ENCODE measurements around the gene DNM3.
"Not testable (repeated sequence)": the region's sequence is repeated elsewhere in the genome, so short reads cannot be mapped to it uniquely, and the experiment has no call there.

Gene DNM3

DNA sequence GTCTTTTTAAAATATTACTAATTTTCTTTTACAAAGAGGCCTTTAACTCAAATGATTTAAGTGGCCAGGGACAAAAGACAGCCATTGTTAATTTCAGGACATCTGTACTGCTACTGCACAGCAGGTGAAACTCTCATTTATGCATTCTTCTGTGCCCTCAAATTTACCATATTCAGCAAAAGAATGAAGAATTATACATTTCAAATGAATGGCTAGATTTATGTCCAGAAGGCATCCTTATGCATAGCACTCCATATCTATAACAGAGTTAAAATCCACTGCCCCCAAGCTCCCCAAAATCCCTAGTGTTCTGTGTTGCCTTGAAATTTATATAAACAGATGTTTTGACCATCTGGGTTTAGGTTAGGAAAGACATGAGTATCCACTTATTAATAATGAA lies 202.6 kb downstream of the DNM3 start:
- Mint-ChIP-seq H3K27ac (peak overlapping the region; percentile 62 to 76 (median 72)), H3K36me3 (ENCODE audit: low read depth) (peaks cover 4% of the 10 kb centered on the region), H3K4me3 (no peak overlapping the region), H3K9me3 (peaks cover 2% of the 10 kb centered on the region), H3K4me1 (peaks cover 37% of the 10 kb centered on the region), H3K27me3 (ENCODE audit: low read depth) (no peaks in the 10 kb centered on the region)
- no peak for TF ChIP-seq CTCF (IDR thresholded peaks at IDR 0.05; ENCODE audit: unreplicated experiment in 3 of 3)

GRCh38 chr1:172051898-172052297 lies 210.6 kb downstream of the DNM3 start:
- no peaks in the 10 kb centered on the region for H3K27me3 Mint-ChIP-seq (ENCODE audit: low read depth)
- peaks cover 19% of the 10 kb centered on the region for H3K4me1 Mint-ChIP-seq
- no peak overlapping the region for H3K27ac Mint-ChIP-seq
- H3K9me3 Mint-ChIP-seq, result peaks cover 3% of the 10 kb centered on the region
- H3K4me3 Mint-ChIP-seq, result no peak overlapping the region
- peaks cover 5% of the 10 kb centered on the region for H3K36me3 Mint-ChIP-seq (ENCODE audit: low read depth)
- no peak for TF ChIP-seq CTCF (IDR thresholded peaks at IDR 0.05; ENCODE audit: unreplicated experiment in 3 of 3)

- no peak for TF ChIP-seq CTCF (IDR thresholded peaks at IDR 0.05; ENCODE audit: unreplicated experiment in 3 of 3)
- H3K27me3 Mint-ChIP-seq (ENCODE audit: low read depth), result no peaks in the 10 kb centered on the region
- H3K4me3 Mint-ChIP-seq, result no peak overlapping the region
- peaks cover 3% of the 10 kb centered on the region for H3K9me3 Mint-ChIP-seq
- H3K36me3 Mint-ChIP-seq (ENCODE audit: low read depth), result peaks cover 5% of the 10 kb centered on the region
- peak overlapping the region in 2 of 3 experiments; percentile 28 to 59 for H3K27ac Mint-ChIP-seq
- H3K4me1 Mint-ChIP-seq, result peaks cover 19% of the 10 kb centered on the region
These were observed 212.9 kb downstream of the DNM3 start for GRCh38 chr1:172054172-172054571.

DNA sequence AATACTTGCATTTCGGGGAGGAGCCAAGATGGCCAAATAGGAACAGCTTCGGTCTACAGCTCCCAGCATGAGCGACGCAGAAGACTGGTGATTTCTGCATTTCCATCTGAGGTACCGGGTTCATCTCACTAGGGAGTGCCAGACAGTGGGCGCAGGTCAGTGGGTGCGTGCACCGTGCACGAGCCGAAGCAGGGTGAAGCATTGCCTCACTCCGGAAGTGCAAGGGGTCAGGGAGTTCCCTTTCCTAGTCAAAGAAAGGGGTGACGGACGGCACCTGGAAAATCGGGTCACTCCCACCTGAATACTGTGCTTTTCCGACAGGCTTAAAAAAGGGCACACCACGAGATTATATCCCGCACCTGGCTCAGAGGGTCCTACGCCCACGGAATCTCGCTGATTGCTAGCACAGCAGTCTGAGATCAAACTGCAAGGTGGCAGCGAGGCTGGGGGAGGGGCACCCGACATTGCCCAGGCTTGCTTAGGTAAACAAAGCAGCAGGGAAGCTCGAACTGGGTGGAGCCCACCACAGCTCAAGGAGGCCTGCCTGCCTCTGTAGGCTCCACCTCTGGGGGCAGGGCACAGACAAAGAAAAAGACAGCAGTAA lies 214.6 kb downstream of the DNM3 start:
- peaks cover 19% of the 10 kb centered on the region for H3K4me1 Mint-ChIP-seq
- not testable (repeated sequence) for H3K4me3 Mint-ChIP-seq; H3K9me3 Mint-ChIP-seq; H3K27ac Mint-ChIP-seq; H3K27me3 Mint-ChIP-seq (ENCODE audit: low read depth); H3K36me3 Mint-ChIP-seq (ENCODE audit: low read depth)

DNA sequence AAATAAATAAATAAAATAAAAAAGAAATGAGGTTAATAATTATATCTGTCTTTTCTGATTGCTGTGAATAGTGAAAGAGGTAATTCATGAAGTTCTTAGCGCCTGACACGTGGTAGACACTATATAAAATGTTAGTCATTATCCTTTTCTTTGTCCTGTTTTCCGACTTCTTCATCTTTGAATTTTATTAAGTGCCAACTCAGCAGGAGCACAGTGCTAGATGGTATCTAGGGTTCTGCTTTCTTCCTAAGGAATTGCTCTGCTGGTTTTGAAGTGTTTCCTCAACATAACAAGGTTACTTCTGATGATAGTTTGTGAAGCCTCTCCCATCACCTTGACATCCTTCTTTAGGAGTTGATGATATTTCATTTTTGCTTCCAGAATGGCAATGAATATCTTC lies 227.0 kb downstream of the DNM3 start:
- Mint-ChIP-seq H3K27ac (peak overlapping the region; percentile 31 to 98 (median 70)), H3K27me3 (ENCODE audit: low read depth) (no peaks in the 10 kb centered on the region), H3K36me3 (ENCODE audit: low read depth) (no peaks in the 10 kb centered on the region), H3K9me3 (no peaks in the 10 kb centered on the region), H3K4me3 (no peak overlapping the region), H3K4me1 (peaks cover 29% of the 10 kb centered on the region)
- TF ChIP-seq CTCF (IDR thresholded peaks at IDR 0.05; ENCODE audit: unreplicated experiment in 3 of 3), result no peak

DNA sequence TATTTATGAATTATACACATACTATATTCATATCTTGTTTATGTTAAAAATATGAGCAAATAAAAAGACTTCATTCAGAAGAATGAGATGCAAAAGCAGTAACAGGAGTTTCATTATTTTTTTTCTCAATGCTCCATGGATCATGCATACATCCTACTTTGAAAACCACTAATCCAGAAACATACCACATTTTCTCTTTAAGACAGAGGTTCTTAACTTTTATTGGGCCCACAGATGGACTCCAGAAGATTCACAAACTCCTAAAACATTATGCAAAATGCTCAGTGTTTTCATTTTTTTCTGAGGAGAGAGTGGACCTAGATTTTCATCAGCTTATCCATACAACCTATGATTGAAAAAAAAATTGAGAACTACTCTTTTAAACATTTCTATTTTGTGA lies 227.8 kb downstream of the DNM3 start:
- Mint-ChIP-seq H3K9me3 (no peaks in the 10 kb centered on the region), H3K4me3 (no peak overlapping the region), H3K27me3 (ENCODE audit: low read depth) (no peaks in the 10 kb centered on the region), H3K4me1 (peaks cover 29% of the 10 kb centered on the region), H3K27ac (peak overlapping the region in 2 of 3 experiments; percentile 98), H3K36me3 (ENCODE audit: low read depth) (no peaks in the 10 kb centered on the region)
- TF ChIP-seq CTCF (IDR thresholded peaks at IDR 0.05; ENCODE audit: unreplicated experiment in 3 of 3), result no peak
